Lower lobe of right lung (tissue), 2 donors: ENCODE data around the gene ZDHHC11. TPM values are rescaled to one million over a fixed set of nuclear protein-coding genes. Genes with fewer than 3 reads are reported as not detected.
"Not testable (repeated sequence)": the region's sequence is repeated elsewhere in the genome, so short reads cannot be mapped to it uniquely, and the experiment has no call there.

Experiments
- ATAC-seq, 2 donors: fragments of 200-7000 bp; cut with Tn5 transposase; one replicate each; pipeline ENCODE4 v1.9.1; 2020 to 2022; ENCODE audit warnings: mild to moderate bottlenecking in 2 of 2, moderate library complexity in 2 of 2
- DNase-seq: peaks from one replicate; pipeline ENCODE4 v3.0.0-alpha.2; 2020
- H3K27ac ChIP-seq: fragments of 200-600 bp; one replicate; pipeline ENCODE4 v1.8.0; 2022
- H3K27me3 ChIP-seq: fragments of 200-600 bp; one replicate; pipeline ENCODE4 v1.8.0; 2022; ENCODE audit warnings: low read depth
- H3K36me3 ChIP-seq: fragments of 200-600 bp; one replicate; pipeline ENCODE4 v1.8.0; 2022; ENCODE audit warnings: mild to moderate bottlenecking
- H3K4me1 ChIP-seq: fragments of 200-600 bp; one replicate; pipeline ENCODE4 v1.8.0; 2022
- H3K4me3 ChIP-seq: fragments of 200-600 bp; one replicate; pipeline ENCODE4 v1.8.0; 2022; ENCODE audit warnings: mild to moderate bottlenecking
- H3K9me3 ChIP-seq: fragments of 200-600 bp; one replicate; pipeline ENCODE4 v1.8.0; 2022
- CTCF ChIP-seq: fragments of 200-600 bp; IDR thresholded peaks from one replicate; pipeline ENCODE4 v1.8.0; 2022; ENCODE audit warnings: antibody characterized with exemption, mild to moderate bottlenecking
- intact Hi-C: fragments of 100-400 bp; cut with DNase I; formaldehyde crosslinking; loops from one replicate; pipeline ENCODE4 v1.11.0; 2022
- total RNA-seq: library from RNA; stranded (reverse); fragmentation: NEBNext Ultra II Directional; extraction: Animal tissue kit (Norgen Biotek cat#: 25700); gene quantifications from one replicate; pipeline ENCODE4 v1.2.1, GENCODE V29; 2021
- donor health status: DM: no; HTN: yes; CAD: no; lungs with severe emphysema.

Gene ZDHHC11
- total RNA-seq, 1 donor from 2014 or later, result 28.7 TPM

GRCh38 chr5:757931-758697 is 92.7 kb downstream of the ZDHHC11 start:
- TF ChIP-seq CTCF, result no peak
- Histone ChIP-seq H3K4me3 (no peak overlapping the region), H3K4me1 (peaks cover 36% of the 10 kb centered on the region), H3K36me3 (no peaks in the 10 kb centered on the region), H3K27ac (peak overlapping the region; percentile 78), H3K9me3 (no peaks in the 10 kb centered on the region), H3K27me3 (no peaks in the 10 kb centered on the region)
- intact Hi-C loops, result no loop called here
- DNase-seq, result peak; percentile 65
- ATAC-seq, result peak; percentile 1 to 30

GRCh38 chr5:757346-757930 is 93.3 kb downstream of the ZDHHC11 start:
- no peaks in the 10 kb centered on the region for H3K36me3 ChIP-seq
- H3K4me1 ChIP-seq, result peaks cover 36% of the 10 kb centered on the region
- TF ChIP-seq CTCF, result no peak
- intact Hi-C loops, result no loop called here
- no peaks in the 10 kb centered on the region for H3K9me3 ChIP-seq
- H3K4me3 ChIP-seq, result no peak overlapping the region
- no peaks in the 10 kb centered on the region for H3K27me3 ChIP-seq
- DNase-seq (no peak), ATAC-seq (no peak)
- H3K27ac ChIP-seq, result peak overlapping the region; percentile 78

- H3K36me3 ChIP-seq, result no peaks in the 10 kb centered on the region
- peak; percentile 71 to 78 for ATAC-seq
- H3K4me3 ChIP-seq, result no peak overlapping the region
- H3K4me1 ChIP-seq, result peaks cover 36% of the 10 kb centered on the region
- H3K27ac ChIP-seq, result peak overlapping the region; percentile 78
- no peaks in the 10 kb centered on the region for H3K27me3 ChIP-seq
- H3K9me3 ChIP-seq, result no peaks in the 10 kb centered on the region
- TF ChIP-seq CTCF, result no peak
- peak; percentile 73 for DNase-seq
- intact Hi-C loops, result no loop called here
These were observed 93.9 kb downstream of the ZDHHC11 start for GRCh38 chr5:756865-757345.

- Histone ChIP-seq H3K27me3 (no peaks in the 10 kb centered on the region), H3K4me1 (peaks cover 36% of the 10 kb centered on the region), H3K27ac (peak overlapping the region; percentile 78), H3K9me3 (no peaks in the 10 kb centered on the region), H3K36me3 (no peaks in the 10 kb centered on the region), H3K4me3 (no peak overlapping the region)
- DNase-seq (peak; percentile 60), ATAC-seq (peak; percentile 23 to 29)
- intact Hi-C loops, result no loop called here
- TF ChIP-seq CTCF, result no peak
These were observed 94.6 kb downstream of the ZDHHC11 start for GRCh38 chr5:756171-756570.

- H3K27me3 ChIP-seq, H3K27ac ChIP-seq, ATAC-seq, H3K36me3 ChIP-seq, H3K9me3 ChIP-seq, H3K4me3 ChIP-seq, intact Hi-C loops, DNase-seq: not testable (repeated sequence)
- H3K4me1 ChIP-seq, result peaks cover 28% of the 10 kb centered on the region
These were observed 96.6 kb downstream of the ZDHHC11 start for GRCh38 chr5:754143-754632.

GRCh38 chr5:753567-754142 is 97.1 kb downstream of the ZDHHC11 start:
- H3K4me3 ChIP-seq, DNase-seq: not testable (repeated sequence)
- H3K4me1 ChIP-seq, result peaks cover 22% of the 10 kb centered on the region

GRCh38 chr5:752532-753115 is 98.2 kb downstream of the ZDHHC11 start:
- intact Hi-C loops, H3K9me3 ChIP-seq, H3K36me3 ChIP-seq, ATAC-seq, H3K27ac ChIP-seq, DNase-seq, H3K27me3 ChIP-seq, H3K4me3 ChIP-seq: not testable (repeated sequence)
- H3K4me1 ChIP-seq, result peaks cover 12% of the 10 kb centered on the region

More at GRCh38 chr5:753567-754142, 97.1 kb downstream of the ZDHHC11 start:
- H3K27me3 ChIP-seq, H3K9me3 ChIP-seq, H3K36me3 ChIP-seq, H3K27ac ChIP-seq, intact Hi-C loops, ATAC-seq: not testable (repeated sequence)

GRCh38 chr5:751992-752391 is 98.8 kb downstream of the ZDHHC11 start:
- H3K27ac ChIP-seq, H3K4me1 ChIP-seq, ATAC-seq, H3K36me3 ChIP-seq, DNase-seq, H3K9me3 ChIP-seq, intact Hi-C loops, H3K27me3 ChIP-seq, H3K4me3 ChIP-seq: not testable (repeated sequence)
